Kidney (tissue), 14 donors: Measurements from ENCODE around the gene CAP1. TPM values are rescaled to one million over a fixed set of nuclear protein-coding genes. Genes with fewer than 3 reads are reported as not detected.
A peak's percentile ranks its signal among the peaks of the same experiment; 100 is the strongest.

Experiments
- DNase-seq, 5 donors: peaks; one replicate each; pipeline ENCODE4 v3.0.0-alpha.2; 2013 to 2020
- FAIRE-seq: peaks from 2 replicates; lab custom pipeline; 2012; peaks lifted over from hg19 to GRCh38; lab: Jason Lieb, UNC
- H3K27ac ChIP-seq, 2 donors: one replicate each; pipeline ENCODE4 v1.7.0; 2013; ENCODE audit warnings: low read depth in 2 of 2, low read length in 2 of 2, inconsistent platforms in 1 of 2
- H3K27me3 ChIP-seq: one replicate; pipeline ENCODE4 v1.7.1; 2013; ENCODE audit warnings: low read length, inconsistent platforms; ENCODE audit not compliant: control insufficient read depth, insufficient read depth
- H3K36me3 ChIP-seq, 3 donors: one replicate each; pipeline versions ENCODE4 v1.7.0 to v1.7.1; 2013; ENCODE audit warnings: low read length in 3 of 3, control low read depth in 1 of 3, inconsistent platforms in 1 of 3; ENCODE audit not compliant: insufficient read depth in 3 of 3, control insufficient read depth in 2 of 3
- H3K4me1 ChIP-seq, 3 donors: one replicate each; pipeline versions ENCODE4 v1.7.0 to v1.7.1; 2013; ENCODE audit warnings: low read length in 3 of 3, inconsistent platforms in 1 of 3, low read depth in 1 of 3; ENCODE audit not compliant: control insufficient read depth in 2 of 3, insufficient read depth in 2 of 3
- H3K4me3 ChIP-seq, 3 donors: one replicate each; pipeline versions ENCODE4 v1.7.0 to v1.8.1; 2013; ENCODE audit warnings: low read length in 3 of 3, control low read depth in 1 of 3, inconsistent platforms in 1 of 3
- H3K9ac ChIP-seq, 3 donors: one replicate each; pipeline versions ENCODE4 v1.7.0 to v1.7.1; 2013; ENCODE audit warnings: low read length in 3 of 3, control low read depth in 1 of 3, inconsistent platforms in 1 of 3
- H3K9me3 ChIP-seq, 3 donors: one replicate each; pipeline versions ENCODE4 v1.7.0 to v1.7.1; 2013; ENCODE audit warnings: low read length in 3 of 3, control low read depth in 1 of 3, inconsistent platforms in 1 of 3; ENCODE audit not compliant: control insufficient read depth in 2 of 3, insufficient read depth in 1 of 3
- intact Hi-C: fragments of 100-400 bp; cut with DNase I; formaldehyde crosslinking; loops from one replicate; pipeline ENCODE4 v1.11.1; 2022
- polyA plus RNA-seq: library from polyadenylated mRNA; stranded (reverse); fragments of 350-450 nt; fragmentation: Illumina TruSeq; extraction: RNeasy Lipid Tissue Mini Kit (QIAGEN cat#74804); gene quantifications from one replicate; pipeline ENCODE4 v1.2.3, GENCODE V29; 2014; ENCODE audit warnings: low read depth, low replicate concordance; ENCODE audit not compliant: insufficient read depth
- total RNA-seq: library from RNA; stranded (reverse); fragmentation: NEBNext Ultra II Directional; extraction: Animal tissue kit (Norgen Biotek cat#: 25700); gene quantifications from one replicate; pipeline ENCODE4 v1.2.1, GENCODE V29; 2021
- TF ChIP-seq, protein P1 (sequence below): IDR thresholded peaks from 3 replicates; pipeline ENCODE4 v1.5.1; 2012; ENCODE audit warnings: mild to moderate bottlenecking, moderate library complexity, borderline replicate concordance; ENCODE audit not compliant: insufficient read depth; ENCODE audit errors: extremely low read depth
- donor health status: control.
- donor health status: control.
- donor health status: control.
- donor health status: control.
- donor health status: control.
- donor health status: DM: yes; HTN: yes; CAD: no.
- donor health status: Normal renal cell carcinoma (clear cell type).

CAP1 gene
- total and polyA plus RNA-seq, 2 donors from 2014 or later = 128 to 328 TPM

DNA sequence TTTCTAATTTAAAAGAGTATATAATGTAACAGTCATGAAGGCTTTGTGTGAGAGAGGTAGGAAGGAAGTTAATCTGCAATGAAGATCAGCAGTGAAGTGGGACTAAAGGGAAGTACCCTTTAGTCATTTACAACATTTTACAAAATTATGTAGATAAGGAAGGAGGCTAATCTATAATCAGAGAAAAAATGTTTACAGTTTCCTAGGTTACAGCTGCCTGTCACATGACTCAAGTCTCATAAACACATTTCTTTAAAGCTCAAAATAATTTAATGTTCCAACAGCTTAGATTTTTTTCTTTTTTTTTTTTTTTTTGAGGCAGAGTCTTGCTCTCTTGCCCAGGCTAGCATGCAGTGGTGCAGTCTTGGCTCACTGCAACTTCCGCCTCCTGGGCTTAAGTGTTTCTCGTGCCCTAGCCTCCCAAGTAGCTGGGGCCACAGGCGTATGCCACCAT, 26.2 kb upstream of the CAP1 start:
- TF ChIP-seq, protein P1, sequence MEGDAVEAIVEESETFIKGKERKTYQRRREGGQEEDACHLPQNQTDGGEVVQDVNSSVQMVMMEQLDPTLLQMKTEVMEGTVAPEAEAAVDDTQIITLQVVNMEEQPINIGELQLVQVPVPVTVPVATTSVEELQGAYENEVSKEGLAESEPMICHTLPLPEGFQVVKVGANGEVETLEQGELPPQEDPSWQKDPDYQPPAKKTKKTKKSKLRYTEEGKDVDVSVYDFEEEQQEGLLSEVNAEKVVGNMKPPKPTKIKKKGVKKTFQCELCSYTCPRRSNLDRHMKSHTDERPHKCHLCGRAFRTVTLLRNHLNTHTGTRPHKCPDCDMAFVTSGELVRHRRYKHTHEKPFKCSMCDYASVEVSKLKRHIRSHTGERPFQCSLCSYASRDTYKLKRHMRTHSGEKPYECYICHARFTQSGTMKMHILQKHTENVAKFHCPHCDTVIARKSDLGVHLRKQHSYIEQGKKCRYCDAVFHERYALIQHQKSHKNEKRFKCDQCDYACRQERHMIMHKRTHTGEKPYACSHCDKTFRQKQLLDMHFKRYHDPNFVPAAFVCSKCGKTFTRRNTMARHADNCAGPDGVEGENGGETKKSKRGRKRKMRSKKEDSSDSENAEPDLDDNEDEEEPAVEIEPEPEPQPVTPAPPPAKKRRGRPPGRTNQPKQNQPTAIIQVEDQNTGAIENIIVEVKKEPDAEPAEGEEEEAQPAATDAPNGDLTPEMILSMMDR = no peak
- DNase-seq (peak in 1 of 5 donors; percentile 15), FAIRE-seq (no peak)
- Histone ChIP-seq H3K36me3 (no peaks in the 10 kb centered on the region), H3K27me3 (no peaks in the 10 kb centered on the region), H3K4me3 (no peak overlapping the region), H3K27ac (no peak overlapping the region), H3K9ac (no peak overlapping the region), H3K9me3 (no peaks in the 10 kb centered on the region), H3K4me1 (no peaks in the 10 kb centered on the region)
- intact Hi-C loops = no loop called here

DNA sequence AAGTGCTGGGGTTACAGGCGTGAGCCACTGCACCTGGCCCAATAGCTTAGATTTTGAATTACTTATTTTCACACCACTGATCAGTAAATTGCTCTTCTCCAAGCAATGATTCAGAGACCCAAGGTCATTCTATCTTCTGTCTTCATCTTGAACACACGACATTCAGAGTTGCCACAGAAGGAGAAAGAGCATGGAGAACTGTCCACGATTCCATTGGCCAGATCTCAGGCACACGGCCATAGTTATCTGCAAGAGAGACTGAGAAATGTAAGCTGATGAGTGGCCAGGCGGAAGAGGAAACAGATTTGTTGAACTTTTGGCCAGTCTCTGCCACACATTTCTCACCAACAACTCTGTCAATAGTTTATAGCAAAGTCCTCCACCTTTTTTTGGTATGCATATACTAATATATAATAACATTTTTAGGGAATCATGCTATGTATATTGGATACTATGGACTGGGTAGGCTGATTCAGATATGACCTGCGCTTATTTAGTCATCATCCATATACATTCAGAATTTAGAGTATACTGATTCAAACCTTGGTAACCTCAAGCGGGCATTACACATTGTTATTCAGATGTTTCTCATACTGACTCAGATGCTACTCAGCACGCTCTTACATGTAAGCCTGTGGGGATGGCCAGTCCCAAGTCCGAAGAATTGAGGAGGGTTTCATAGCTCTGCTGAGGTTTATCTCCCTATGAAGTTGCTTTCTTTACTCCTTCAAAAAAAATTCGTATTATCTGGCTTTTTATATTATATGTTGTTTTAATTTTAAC, 25.5 kb upstream of the CAP1 start:
- no peak overlapping the region for H3K9ac ChIP-seq
- intact Hi-C loops = no loop called here
- no peaks in the 10 kb centered on the region for H3K9me3 ChIP-seq
- no peak for FAIRE-seq
- TF ChIP-seq, protein P1 = no peak
- H3K27ac ChIP-seq = no peak overlapping the region
- H3K27me3 ChIP-seq = no peaks in the 10 kb centered on the region
- no peak overlapping the region for H3K4me3 ChIP-seq
- DNase-seq = no peak
- no peaks in the 10 kb centered on the region for H3K36me3 ChIP-seq
- no peaks in the 10 kb centered on the region for H3K4me1 ChIP-seq

DNA sequence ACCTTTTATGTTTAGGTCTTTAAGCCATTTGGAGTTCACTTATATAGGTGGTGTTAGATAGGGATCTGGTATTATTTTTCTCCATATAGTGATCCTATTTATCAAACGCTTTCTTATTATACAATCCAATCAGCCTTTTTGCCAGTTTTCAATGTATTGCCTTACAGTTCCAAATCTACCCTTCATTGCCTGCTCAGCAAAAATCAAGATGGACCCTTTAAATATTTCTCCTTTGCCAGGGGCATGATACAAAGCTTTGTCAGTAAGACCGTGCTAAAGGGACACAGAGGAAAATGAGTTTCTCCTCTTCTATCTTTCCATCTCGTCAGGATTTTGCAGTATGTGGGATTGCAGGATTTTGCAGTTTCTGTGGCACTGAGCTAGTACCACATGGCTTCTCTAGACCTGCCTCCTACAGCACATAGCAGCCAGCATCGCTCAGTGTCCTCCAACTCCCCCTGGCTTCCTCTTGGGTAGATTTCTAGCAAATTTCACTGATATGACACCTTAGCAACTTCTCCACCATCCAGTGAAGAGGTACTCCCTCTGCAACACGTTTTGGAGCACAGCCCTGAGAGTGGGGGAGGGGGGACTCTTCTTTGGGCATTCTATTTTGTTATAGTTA, 22.5 kb upstream of the CAP1 start:
- FAIRE-seq (no peak), DNase-seq (no peak)
- H3K27me3 ChIP-seq = no peaks in the 10 kb centered on the region
- TF ChIP-seq, protein P1 = no peak
- H3K4me3 ChIP-seq = no peak overlapping the region
- no peak overlapping the region for H3K9ac ChIP-seq
- no peaks in the 10 kb centered on the region for H3K9me3 ChIP-seq
- intact Hi-C loops = no loop called here
- H3K4me1 ChIP-seq = no peaks in the 10 kb centered on the region
- H3K27ac ChIP-seq = no peak overlapping the region
- no peaks in the 10 kb centered on the region for H3K36me3 ChIP-seq
